WERI-Rb-1 (cell line): ENCODE data around the gene CRYBG2.

Experiments
- DNase-seq: peaks from one replicate; pipeline ENCODE4 v3.0.0-alpha.2; 2020
- H3K27ac ChIP-seq: fragments of 250-450 bp; sonication (Bioruptor Pico); 2 replicates; pipeline ENCODE4 v1.5.1; 2020; ENCODE audit warnings: mild to moderate bottlenecking, moderate library complexity
- H3K27me3 ChIP-seq: fragments of 250-450 bp; sonication (Bioruptor Pico); 2 replicates; pipeline ENCODE4 v1.5.1; 2021; ENCODE audit warnings: mild to moderate bottlenecking, low read depth, moderate library complexity; ENCODE audit not compliant: insufficient read depth, severe bottlenecking
- H3K36me3 ChIP-seq: fragments of 250-450 bp; sonication (Bioruptor Pico); 2 replicates; pipeline ENCODE4 v1.5.1; 2020; ENCODE audit warnings: mild to moderate bottlenecking, moderate library complexity
- H3K4me3 ChIP-seq: 2 replicates; pipeline ENCODE4 v1.5.1; 2011; ENCODE audit warnings: low read depth, mild to moderate bottlenecking, control low read depth, low read length
- H3K9me3 ChIP-seq: fragments of 250-450 bp; sonication (Bioruptor Pico); 2 replicates; pipeline ENCODE4 v1.5.1; 2021; ENCODE audit warnings: mild to moderate bottlenecking, moderate library complexity; ENCODE audit not compliant: severe bottlenecking
- CTCF ChIP-seq: IDR thresholded peaks from 2 replicates; pipeline ENCODE4 v1.5.1; 2011; ENCODE audit warnings: low read depth, mild to moderate bottlenecking, control low read depth, inconsistent platforms, low read length

Gene CRYBG2

GRCh38 chr1:26277719-26278118 is 76.2 kb downstream of the CRYBG2 start:
- Histone ChIP-seq H3K27me3 (no peaks in the 10 kb centered on the region), H3K36me3 (peaks cover 64% of the 10 kb centered on the region), H3K9me3 (no peaks in the 10 kb centered on the region), H3K4me3 (no peak overlapping the region), H3K27ac (peak overlapping the region; percentile 88)
- no peak for TF ChIP-seq CTCF
- DNase-seq: peak; percentile 43

- peak overlapping the region; percentile 88 for H3K27ac ChIP-seq
- H3K36me3 ChIP-seq: peaks cover 66% of the 10 kb centered on the region
- no peak overlapping the region for H3K4me3 ChIP-seq
Observed at GRCh38 chr1:26277261-26277661, 76.7 kb downstream of the CRYBG2 start.

GRCh38 chr1:26276432-26276838 is 77.5 kb downstream of the CRYBG2 start:
- Histone ChIP-seq H3K9me3 (no peaks in the 10 kb centered on the region), H3K36me3 (peaks cover 75% of the 10 kb centered on the region), H3K4me3 (no peak overlapping the region), H3K27ac (no peak overlapping the region), H3K27me3 (no peaks in the 10 kb centered on the region)
- no peak for TF ChIP-seq CTCF
- DNase-seq: no peak

More at GRCh38 chr1:26277261-26277661, 76.7 kb downstream of the CRYBG2 start:
- Histone ChIP-seq H3K9me3 (no peaks in the 10 kb centered on the region), H3K27me3 (no peaks in the 10 kb centered on the region)
- no peak for TF ChIP-seq CTCF
- DNase-seq: no peak

GRCh38 chr1:26275580-26276431 is 78.1 kb downstream of the CRYBG2 start:
- peak; percentile 83 for DNase-seq
- Histone ChIP-seq H3K27ac (peak overlapping the region; percentile 1; the same call in 1 of the 2 replicates), H3K4me3 (no peak overlapping the region), H3K27me3 (no peaks in the 10 kb centered on the region), H3K36me3 (peaks cover 76% of the 10 kb centered on the region), H3K9me3 (no peaks in the 10 kb centered on the region)
- TF ChIP-seq CTCF: peak; percentile 80

- Histone ChIP-seq H3K9me3 (no peaks in the 10 kb centered on the region), H3K27me3 (no peaks in the 10 kb centered on the region), H3K4me3 (no peak overlapping the region), H3K27ac (peak overlapping the region; percentile 17; the same call in 1 of the 2 replicates), H3K36me3 (peaks cover 82% of the 10 kb centered on the region)
- TF ChIP-seq CTCF: no peak
- no peak for DNase-seq
Observed at GRCh38 chr1:26274801-26275425, 79.0 kb downstream of the CRYBG2 start.
